Measurements from ENCODE around the gene NOL4.
"Not testable (repeated sequence)": the region's sequence is repeated elsewhere in the genome, so short reads cannot be mapped to it uniquely, and the experiment has no call there.

Gene NOL4

GRCh38 chr18:34224423-34225217 is at the start of gene NOL4:
NOL4 (minus strand) TSS chr18:34224913; CDS start chr18:34223253, 1,660 bp downstream.
- no peak for DNase-seq

- not testable (repeated sequence) for DNase-seq
Observed at GRCh38 chr18:34266029-34266428, 41.3 kb upstream of the NOL4 start.

- DNase-seq = no peak
Observed at GRCh38 chr18:34261865-34262780, 37.4 kb upstream of the NOL4 start.

GRCh38 chr18:34258176-34258575 is 33.5 kb upstream of the NOL4 start:
- no peak for DNase-seq

GRCh38 chr18:34251919-34252318 is 27.2 kb upstream of the NOL4 start:
- no peak for DNase-seq

GRCh38 chr18:34248727-34249126 is 24.0 kb upstream of the NOL4 start:
- DNase-seq = no peak

GRCh38 chr18:34242739-34243138 is 18.0 kb upstream of the NOL4 start:
- DNase-seq = no peak

- DNase-seq = not testable (repeated sequence)
Observed at GRCh38 chr18:34233781-34234388, 9.2 kb upstream of the NOL4 start.

GRCh38 chr18:34225218-34225553 is 473 bp upstream of the NOL4 start:
- DNase-seq = no peak

GRCh38 chr18:34223893-34224422 is 755 bp downstream of the NOL4 start:
- DNase-seq = no peak

GRCh38 chr18:34223164-34223892 is 1.4 kb downstream of the NOL4 start:
- no peak for DNase-seq

GRCh38 chr18:34222307-34223163 is 2.2 kb downstream of the NOL4 start:
- DNase-seq = no peak

- DNase-seq = no peak
Observed at GRCh38 chr18:34221971-34222306, 2.8 kb downstream of the NOL4 start.

- no peak for DNase-seq
Observed at GRCh38 chr18:34220081-34220815, 4.5 kb downstream of the NOL4 start.

GRCh38 chr18:34219651-34220050 is 5.1 kb downstream of the NOL4 start:
- no peak for DNase-seq

GRCh38 chr18:34212511-34212910 is 12.2 kb downstream of the NOL4 start:
- no peak for DNase-seq

- no peak for DNase-seq
Observed at GRCh38 chr18:34207344-34207851, 17.3 kb downstream of the NOL4 start.

GRCh38 chr18:34203866-34204265 is 20.8 kb downstream of the NOL4 start:
- no peak for DNase-seq

- DNase-seq = no peak
Observed at GRCh38 chr18:34196256-34196655, 28.5 kb downstream of the NOL4 start.

GRCh38 chr18:34194239-34194638 is 30.5 kb downstream of the NOL4 start:
- no peak for DNase-seq

Measured in activated effector memory CD4-positive, alpha-beta T cell treated with anti-CD3 and anti-CD28 coated beads, Interleukin-2, amount 50 U/mL, for 16 hours (primary cell).